Neural cell (in vitro differentiated cells): ENCODE data around the gene TEAD4. TPM values are rescaled to one million over a fixed set of nuclear protein-coding genes. Genes with fewer than 3 reads are reported as not detected.

Experiments used
- H2AFZ ChIP-seq: fragments of 200-600, 300-800 bp; sonication (generic), shearing (Covaris generic); 2 replicates; pipeline ENCODE4 v1.6.0; 2014; ENCODE audit warnings: low read depth, mild to moderate bottlenecking, antibody characterized with exemption, low read length, moderate library complexity
- H3F3A ChIP-seq: fragments of 200-600 bp; shearing (Covaris generic); 2 replicates; pipeline ENCODE4 v1.6.1; 2016; ENCODE audit warnings: mild to moderate bottlenecking, moderate library complexity, mixed read lengths, antibody characterized with exemption, low read length; ENCODE audit not compliant: insufficient read depth, poor library complexity, severe bottlenecking
- H3K27ac ChIP-seq: fragments of 200-600, 300-800 bp; sonication (generic), shearing (Covaris generic); 2 replicates; pipeline ENCODE4 v1.5.1; 2014; ENCODE audit warnings: mild to moderate bottlenecking, low read length, moderate library complexity
- H3K27me3 ChIP-seq: fragments of 300-800, 200-600 bp; sonication (generic), shearing (Covaris generic); 2 replicates; pipeline ENCODE4 v1.6.0; 2014; ENCODE audit warnings: mild to moderate bottlenecking, low read depth, low read length, moderate library complexity; ENCODE audit not compliant: insufficient read depth
- H3K36me3 ChIP-seq: fragments of 300-800, 200-600 bp; sonication (generic), shearing (Covaris generic); 2 replicates; pipeline ENCODE4 v1.5.1; 2014; ENCODE audit warnings: mild to moderate bottlenecking, antibody characterized with exemption, low read length, moderate library complexity; ENCODE audit not compliant: insufficient read depth
- H3K4me2 ChIP-seq: fragments of 300-800, 200-600 bp; sonication (generic), shearing (Covaris generic); 2 replicates; pipeline ENCODE4 v1.6.0; 2014; ENCODE audit warnings: mild to moderate bottlenecking, low read length
- H3K4me3 ChIP-seq: fragments of 300-800, 200-600 bp; sonication (generic), shearing (Covaris generic); 2 replicates; pipeline ENCODE4 v1.5.1; 2014; ENCODE audit warnings: mild to moderate bottlenecking, low read length, moderate library complexity
- H3K79me2 ChIP-seq: fragments of 200-600 bp; shearing (Covaris generic); replicated peaks from 2 replicates; pipeline ENCODE4 v1.6.0; 2014; ENCODE audit warnings: mild to moderate bottlenecking, low read length, moderate library complexity; ENCODE audit not compliant: insufficient read depth
- H3K9ac ChIP-seq: fragments of 300-800, 200-600 bp; sonication (generic), shearing (Covaris generic); 2 replicates; pipeline ENCODE4 v1.6.1; 2016; ENCODE audit warnings: mild to moderate bottlenecking, low read length, mixed read lengths
- H3K9me2 ChIP-seq: fragments of 200-600 bp; shearing (Covaris generic); 2 replicates; pipeline ENCODE4 v1.6.1; 2016; ENCODE audit warnings: mild to moderate bottlenecking, low read length, mixed read lengths; ENCODE audit not compliant: insufficient read depth
- H3K9me3 ChIP-seq: fragments of 200-600, 300-800 bp; sonication (generic), shearing (Covaris generic); 2 replicates; pipeline ENCODE4 v1.6.1; 2016; ENCODE audit warnings: mild to moderate bottlenecking, mixed run types, low read length, moderate library complexity, mixed read lengths
- H4K20me1 ChIP-seq: fragments of 200-600 bp; shearing (Covaris generic); 2 replicates; pipeline ENCODE4 v1.6.1; 2016; ENCODE audit warnings: mild to moderate bottlenecking, mixed run types; ENCODE audit not compliant: insufficient read depth
- EP300 ChIP-seq: fragments of 450-650 bp; conservative IDR thresholded peaks from 2 replicates; pipeline ENCODE4 v1.6.1; 2014; ENCODE audit warnings: antibody characterized with exemption, mild to moderate bottlenecking, moderate library complexity; ENCODE audit not compliant: poor library complexity, severe bottlenecking
- EZH2 ChIP-seq: fragments of 200-600, 300-800 bp; shearing (Covaris generic), sonication (generic); IDR thresholded peaks from 2 replicates; pipeline ENCODE4 v1.6.1; 2014; ENCODE audit warnings: antibody characterized with exemption, low read length, borderline replicate concordance, mild to moderate bottlenecking; ENCODE audit not compliant: insufficient read depth, poor library complexity, severe bottlenecking
- MXI1 ChIP-seq: fragments of 450-650 bp; conservative IDR thresholded peaks from 2 replicates; pipeline ENCODE4 v1.6.1; 2014; ENCODE audit warnings: antibody characterized with exemption, mild to moderate bottlenecking; ENCODE audit not compliant: poor library complexity, severe bottlenecking
- POLR2AphosphoS5 ChIP-seq: IDR thresholded peaks from 2 replicates; pipeline ENCODE4 v1.6.1; 2012
- RAD21 ChIP-seq: fragments of 450-650 bp; conservative IDR thresholded peaks from 2 replicates; pipeline ENCODE4 v1.6.1; 2014; ENCODE audit warnings: antibody characterized with exemption, mild to moderate bottlenecking, moderate library complexity
- REST ChIP-seq: IDR thresholded peaks from 2 replicates; pipeline ENCODE4 v1.6.1; 2012; ENCODE audit warnings: borderline replicate concordance
- SMC3 ChIP-seq: fragments of 450-650 bp; conservative IDR thresholded peaks from 2 replicates; pipeline ENCODE4 v1.6.1; 2014; ENCODE audit warnings: antibody characterized with exemption, mild to moderate bottlenecking, moderate library complexity; ENCODE audit not compliant: poor library complexity
- TAF1 ChIP-seq: IDR thresholded peaks from 2 replicates; pipeline ENCODE4 v1.6.1; 2012; ENCODE audit warnings: low read depth
- polyA plus RNA-seq: library from polyadenylated mRNA; depleted of rRNA; stranded (reverse); fragments of >200 nt; gene quantifications from 2 replicates; pipeline ENCODE4 v1.2.3, GENCODE V29; 2014
- TF ChIP-seq, protein P1 (sequence below): fragments of 450-650 bp; IDR thresholded peaks from 2 replicates; pipeline ENCODE4 v1.5.1; 2014; ENCODE audit warnings: antibody characterized with exemption, mild to moderate bottlenecking, moderate library complexity; ENCODE audit not compliant: poor library complexity, severe bottlenecking

Gene TEAD4
- polyA plus RNA-seq, 1 donor from 2014 or later, result 1.6 TPM

DNA sequence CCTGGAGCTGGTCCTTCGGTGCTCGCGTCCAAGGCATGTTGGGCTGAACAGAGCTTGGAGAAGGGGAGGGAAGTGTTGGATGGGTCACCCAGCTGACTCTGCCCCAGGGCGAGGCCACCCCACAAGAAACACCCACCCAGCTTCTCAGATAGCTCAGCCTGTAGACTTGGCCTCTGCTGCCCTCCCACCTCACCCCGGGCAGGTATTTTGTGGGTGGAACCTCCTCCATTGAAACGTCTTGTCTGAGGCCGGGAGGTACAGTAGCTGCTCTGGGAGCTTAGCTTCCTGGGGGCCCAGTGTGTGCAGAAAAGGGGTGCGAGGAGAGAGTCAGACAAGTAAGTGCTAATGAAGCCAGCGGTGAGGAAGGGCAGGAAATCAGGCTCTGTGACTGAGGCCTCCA, 63.2 kb downstream of the TEAD4 start (continued):
- no peak for TF ChIP-seq SMC3

- Histone ChIP-seq H4K20me1 (no peaks in the 10 kb centered on the region), H3K27ac (no peak overlapping the region), H3K27me3 (no peaks in the 10 kb centered on the region), H3K36me3 (no peaks in the 10 kb centered on the region), H2AFZ (no peak overlapping the region), H3K9me2 (no peaks in the 10 kb centered on the region), H3K4me3 (no peak overlapping the region), H3K9me3 (no peaks in the 10 kb centered on the region), H3F3A (no peaks in the 10 kb centered on the region), H3K79me2 (no peaks in the 10 kb centered on the region), H3K9ac (no peak overlapping the region), H3K4me2 (no peak overlapping the region)
- TF ChIP-seq SMC3, result no peak
- TF ChIP-seq EZH2, result no peak
- no peak for TF ChIP-seq EP300
- TF ChIP-seq TAF1, result no peak
- TF ChIP-seq, protein P1, sequence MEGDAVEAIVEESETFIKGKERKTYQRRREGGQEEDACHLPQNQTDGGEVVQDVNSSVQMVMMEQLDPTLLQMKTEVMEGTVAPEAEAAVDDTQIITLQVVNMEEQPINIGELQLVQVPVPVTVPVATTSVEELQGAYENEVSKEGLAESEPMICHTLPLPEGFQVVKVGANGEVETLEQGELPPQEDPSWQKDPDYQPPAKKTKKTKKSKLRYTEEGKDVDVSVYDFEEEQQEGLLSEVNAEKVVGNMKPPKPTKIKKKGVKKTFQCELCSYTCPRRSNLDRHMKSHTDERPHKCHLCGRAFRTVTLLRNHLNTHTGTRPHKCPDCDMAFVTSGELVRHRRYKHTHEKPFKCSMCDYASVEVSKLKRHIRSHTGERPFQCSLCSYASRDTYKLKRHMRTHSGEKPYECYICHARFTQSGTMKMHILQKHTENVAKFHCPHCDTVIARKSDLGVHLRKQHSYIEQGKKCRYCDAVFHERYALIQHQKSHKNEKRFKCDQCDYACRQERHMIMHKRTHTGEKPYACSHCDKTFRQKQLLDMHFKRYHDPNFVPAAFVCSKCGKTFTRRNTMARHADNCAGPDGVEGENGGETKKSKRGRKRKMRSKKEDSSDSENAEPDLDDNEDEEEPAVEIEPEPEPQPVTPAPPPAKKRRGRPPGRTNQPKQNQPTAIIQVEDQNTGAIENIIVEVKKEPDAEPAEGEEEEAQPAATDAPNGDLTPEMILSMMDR, result no peak
- TF ChIP-seq MXI1, result no peak
- no peak for TF ChIP-seq POLR2AphosphoS5
- TF ChIP-seq RAD21, result no peak
- TF ChIP-seq REST, result no peak
These were observed 63.8 kb downstream of the TEAD4 start for GRCh38 chr12:3022961-3023360.

DNA sequence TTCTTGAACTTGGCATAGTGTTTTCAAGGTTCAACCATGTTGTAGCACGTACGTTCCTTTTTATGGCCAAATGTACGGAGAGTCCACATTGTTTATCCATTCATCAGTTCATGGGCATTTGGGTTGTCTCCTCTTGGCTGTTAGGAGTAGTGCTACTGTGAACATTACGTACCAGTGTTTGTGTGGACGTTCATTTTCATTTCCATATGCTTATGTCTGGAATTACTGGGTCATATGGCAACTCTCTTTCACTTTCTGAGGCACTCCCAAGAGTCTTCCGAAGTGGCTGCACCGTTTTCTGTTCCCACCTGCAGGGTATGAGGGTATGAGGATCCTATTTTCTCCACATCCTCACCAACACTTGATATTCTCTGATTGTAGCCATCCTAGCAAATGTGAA, 68.9 kb downstream of the TEAD4 start:
- no peak overlapping the region for H3K9ac ChIP-seq
- no peak overlapping the region for H3K4me3 ChIP-seq
- no peaks in the 10 kb centered on the region for H3K9me3 ChIP-seq
- H3F3A ChIP-seq, result no peaks in the 10 kb centered on the region
- TF ChIP-seq SMC3 (no peak), MXI1 (no peak), EZH2 (no peak), POLR2AphosphoS5 (no peak), TAF1 (no peak), EP300 (no peak)
- H4K20me1 ChIP-seq, result no peaks in the 10 kb centered on the region
- H3K27ac ChIP-seq, result no peak overlapping the region
- no peaks in the 10 kb centered on the region for H3K36me3 ChIP-seq
- H2AFZ ChIP-seq, result no peak overlapping the region
- H3K79me2 ChIP-seq, result no peaks in the 10 kb centered on the region
- no peaks in the 10 kb centered on the region for H3K9me2 ChIP-seq
- H3K4me2 ChIP-seq, result no peak overlapping the region
- H3K27me3 ChIP-seq, result no peaks in the 10 kb centered on the region
